LHCN-M2 (cell line): ENCODE data around the gene MRLN. TPM values are rescaled to one million over a fixed set of nuclear protein-coding genes. Genes with fewer than 3 reads are reported as not detected.
"Not testable (repeated sequence)": the region's sequence is repeated elsewhere in the genome, so short reads cannot be mapped to it uniquely, and the experiment has no call there.

Source experiments
- DNase-seq: peaks from one replicate; pipeline ENCODE4 v3.0.0-alpha.2; 2012; ENCODE audit warnings: low read depth
- total RNA-seq: library from RNA; depleted of rRNA; stranded (reverse); fragments of >200 nt; gene quantifications from 2 replicates; pipeline ENCODE4 v1.2.3, GENCODE V29; 2014

MRLN gene
- total RNA-seq, 1 experiment from 2014 or later, result not detected

GRCh38 chr10:59745163-59745650 is 8.0 kb downstream of the MRLN start:
- DNase-seq, result no peak

GRCh38 chr10:59744762-59745161 is 8.5 kb downstream of the MRLN start:
- not testable (repeated sequence) for DNase-seq

- not testable (repeated sequence) for DNase-seq
Measured at GRCh38 chr10:59744156-59744555, 9.1 kb downstream of the MRLN start.

GRCh38 chr10:59741583-59741982 is 11.7 kb downstream of the MRLN start:
- no peak for DNase-seq

GRCh38 chr10:59741048-59741447 is 12.2 kb downstream of the MRLN start:
- DNase-seq, result no peak

- DNase-seq, result no peak
Measured at GRCh38 chr10:59736749-59737148, 16.5 kb downstream of the MRLN start.

GRCh38 chr10:59735296-59735695 is 18.0 kb downstream of the MRLN start:
- DNase-seq, result no peak

- no peak for DNase-seq
Measured at GRCh38 chr10:59734014-59734462, 19.2 kb downstream of the MRLN start.

GRCh38 chr10:59733321-59734013 is 19.8 kb downstream of the MRLN start:
- not testable (repeated sequence) for DNase-seq

- not testable (repeated sequence) for DNase-seq
Measured at GRCh38 chr10:59732849-59733248, 20.4 kb downstream of the MRLN start.

- DNase-seq, result not testable (repeated sequence)
Measured at GRCh38 chr10:59729167-59729566, 24.1 kb downstream of the MRLN start.

GRCh38 chr10:59724098-59724938 is 28.9 kb downstream of the MRLN start:
- no peak for DNase-seq

GRCh38 chr10:59720377-59720776 is 32.9 kb downstream of the MRLN start:
- DNase-seq, result no peak

- DNase-seq, result no peak
Measured at GRCh38 chr10:59719374-59719773, 33.9 kb downstream of the MRLN start.

- DNase-seq, result no peak
Measured at GRCh38 chr10:59718257-59718656, 35.0 kb downstream of the MRLN start.

GRCh38 chr10:59713196-59713821 is 39.9 kb downstream of the MRLN start:
- no peak for DNase-seq

- DNase-seq, result no peak
Measured at GRCh38 chr10:59711871-59712494, 41.3 kb downstream of the MRLN start.

GRCh38 chr10:59709395-59710125 is 43.7 kb downstream of the MRLN start, which contains the start of gene SLC16A9:
Gene SLC16A9, minus strand, starts transcription at chr10:59709850. Its CDS starts 25,559 bp downstream, at chr10:59684291.
- peak; percentile 63 for DNase-seq

- no peak for DNase-seq
Measured at GRCh38 chr10:59708816-59709394, 44.4 kb downstream of the MRLN start.
